Dedifferentiated amniotic fluid mesenchymal stem cell (primary cell): Measurements from ENCODE around the gene KCNMA1.
"Not testable (repeated sequence)": the region's sequence is repeated elsewhere in the genome, so short reads cannot be mapped to it uniquely, and the experiment has no call there.

Source experiments
- DNase-seq: peaks from one replicate; pipeline ENCODE4 v3.0.0-alpha.2; 2016; ENCODE audit errors: extremely low spot score

The KCNMA1 gene

GRCh38 chr10:77637532-77638320 is at the start of gene KCNMA1:
TSS of gene KCNMA1 (minus strand) at chr10:77637808.
- DNase-seq, result peak; percentile 36

GRCh38 chr10:77686650-77687417 is 49.2 kb upstream of the KCNMA1 start:
- DNase-seq, result no peak

- no peak for DNase-seq
Measured at GRCh38 chr10:77686096-77686495, 48.5 kb upstream of the KCNMA1 start.

DNA sequence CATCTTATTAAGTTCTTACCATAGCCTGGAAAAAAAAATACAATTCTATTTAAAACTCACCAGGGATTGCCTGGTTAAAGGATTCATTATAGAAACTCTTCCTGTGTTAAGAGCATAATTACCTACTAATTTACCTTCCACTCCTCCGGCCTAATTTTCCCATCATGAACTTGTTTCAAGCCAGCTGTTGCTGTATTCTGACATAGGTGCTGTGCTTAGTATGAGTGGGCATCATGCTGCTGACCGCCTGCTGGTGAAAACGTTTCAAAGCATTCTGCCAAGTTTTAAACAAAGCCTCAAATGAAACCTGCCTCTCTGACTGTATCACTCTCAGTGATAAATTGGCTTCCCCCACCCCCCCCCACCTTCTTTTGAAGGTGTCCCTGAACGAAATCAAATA is 47.8 kb upstream of the KCNMA1 start:
- DNase-seq, result no peak

DNA sequence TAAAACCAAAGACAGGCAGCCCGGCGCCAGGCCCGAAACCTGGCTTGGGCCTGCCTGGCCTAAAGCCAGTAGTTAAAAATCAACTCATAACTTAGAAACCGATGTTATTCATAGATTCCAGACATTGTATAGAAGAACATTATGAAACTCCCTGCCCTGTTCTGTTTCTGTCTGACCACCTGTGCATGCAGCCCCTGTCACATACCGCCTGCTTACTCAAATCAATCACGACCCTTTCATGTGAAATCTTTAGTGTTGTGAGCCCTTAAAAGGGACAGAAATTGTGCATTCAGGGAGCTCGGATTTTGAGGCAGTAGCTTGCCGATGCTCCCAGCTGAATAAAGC is 45.5 kb upstream of the KCNMA1 start:
- not testable (repeated sequence) for DNase-seq

DNA sequence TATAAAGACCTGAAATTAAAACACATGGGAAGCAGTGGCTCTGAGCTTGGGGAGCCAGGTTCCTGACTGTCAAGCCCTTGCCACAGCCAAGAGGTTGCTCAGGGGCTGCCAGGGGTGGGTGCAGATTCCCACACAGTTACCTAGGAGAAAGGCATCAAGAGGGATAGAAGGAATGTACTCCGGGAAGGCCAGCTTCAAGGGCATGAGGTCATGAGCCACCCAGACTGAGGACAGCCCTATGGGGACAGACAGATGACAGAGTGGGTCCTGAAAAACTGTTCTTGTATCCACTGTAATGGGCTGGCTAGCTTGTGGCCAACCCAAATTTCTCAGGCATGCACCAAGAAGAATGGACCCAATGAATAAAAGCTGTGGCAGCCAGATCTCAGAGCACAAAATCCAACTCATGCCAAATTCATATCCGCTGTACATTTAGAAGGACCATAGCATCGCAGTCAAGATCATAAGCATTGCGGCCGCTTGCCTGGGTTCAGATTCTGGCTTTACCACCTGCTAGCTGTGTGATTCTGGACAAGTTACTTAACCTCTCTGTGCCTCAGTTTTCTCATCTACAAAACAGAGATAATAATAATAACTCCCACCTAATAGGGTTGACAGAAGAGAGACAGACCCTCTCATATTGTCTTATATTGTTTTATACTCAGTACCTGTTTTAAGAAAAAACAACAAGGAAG is 44.9 kb upstream of the KCNMA1 start:
- DNase-seq, result no peak

GRCh38 chr10:77681839-77682238 is 44.2 kb upstream of the KCNMA1 start:
- DNase-seq, result no peak

GRCh38 chr10:77680811-77681210 is 43.2 kb upstream of the KCNMA1 start:
- DNase-seq, result no peak

- no peak for DNase-seq
Measured at GRCh38 chr10:77680065-77680464, 42.5 kb upstream of the KCNMA1 start.

- DNase-seq, result no peak
Measured at GRCh38 chr10:77679217-77679616, 41.6 kb upstream of the KCNMA1 start.

- DNase-seq, result no peak
Measured at GRCh38 chr10:77678146-77678545, 40.5 kb upstream of the KCNMA1 start.

DNA sequence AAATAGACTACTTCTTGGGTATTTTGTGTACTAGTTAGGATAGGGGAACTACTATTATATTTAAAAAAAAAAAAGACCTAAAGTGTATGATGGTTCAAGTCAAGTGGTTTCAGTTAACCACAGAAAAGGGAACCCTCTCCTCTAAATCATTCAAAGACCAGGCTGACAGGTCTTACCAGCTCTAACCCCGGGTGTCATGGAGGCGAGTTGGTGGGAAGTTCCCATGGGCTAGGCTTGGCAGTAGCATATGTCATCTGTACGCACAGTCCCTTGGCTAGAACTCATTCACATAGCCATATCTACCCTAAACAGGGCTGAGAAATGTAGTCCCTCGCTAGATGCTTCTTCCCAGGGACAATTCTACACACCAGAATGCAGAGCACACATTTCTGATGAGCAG is 37.7 kb upstream of the KCNMA1 start:
- DNase-seq, result no peak

- DNase-seq, result no peak
Measured at GRCh38 chr10:77673515-77674140, 36.0 kb upstream of the KCNMA1 start.

GRCh38 chr10:77673101-77673500 is 35.5 kb upstream of the KCNMA1 start:
- no peak for DNase-seq

DNA sequence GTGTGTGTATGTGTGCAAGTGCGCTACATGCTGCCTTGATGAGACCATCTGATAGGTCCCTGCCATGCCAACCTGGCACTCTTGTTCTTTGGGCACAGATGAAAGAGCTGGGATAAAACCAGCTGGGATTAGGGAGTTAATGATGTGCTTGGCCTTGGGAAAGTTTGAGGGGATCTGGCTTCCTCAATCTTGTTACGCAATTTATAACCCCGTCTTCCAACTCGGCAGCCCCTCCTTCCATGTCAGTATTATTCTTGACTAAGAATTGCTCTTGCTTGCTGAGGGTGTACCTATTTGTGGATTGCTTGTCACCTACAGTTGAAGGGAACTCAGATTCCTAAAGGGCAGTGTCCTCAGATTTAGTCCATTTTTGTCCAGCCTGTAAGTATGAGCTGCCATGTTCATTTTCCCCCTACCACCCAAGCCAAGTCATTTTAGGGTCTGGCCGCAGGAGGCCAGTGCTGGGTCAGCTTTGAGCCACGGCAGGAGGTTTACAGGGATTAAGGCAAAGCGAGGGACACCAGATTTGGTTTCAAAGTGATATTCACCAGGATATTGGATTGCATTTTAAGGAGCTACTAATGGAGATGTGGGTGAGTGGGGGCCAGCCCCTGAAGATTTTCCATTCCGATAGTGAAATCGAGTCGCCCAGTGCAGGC is 34.1 kb upstream of the KCNMA1 start:
- no peak for DNase-seq

DNA sequence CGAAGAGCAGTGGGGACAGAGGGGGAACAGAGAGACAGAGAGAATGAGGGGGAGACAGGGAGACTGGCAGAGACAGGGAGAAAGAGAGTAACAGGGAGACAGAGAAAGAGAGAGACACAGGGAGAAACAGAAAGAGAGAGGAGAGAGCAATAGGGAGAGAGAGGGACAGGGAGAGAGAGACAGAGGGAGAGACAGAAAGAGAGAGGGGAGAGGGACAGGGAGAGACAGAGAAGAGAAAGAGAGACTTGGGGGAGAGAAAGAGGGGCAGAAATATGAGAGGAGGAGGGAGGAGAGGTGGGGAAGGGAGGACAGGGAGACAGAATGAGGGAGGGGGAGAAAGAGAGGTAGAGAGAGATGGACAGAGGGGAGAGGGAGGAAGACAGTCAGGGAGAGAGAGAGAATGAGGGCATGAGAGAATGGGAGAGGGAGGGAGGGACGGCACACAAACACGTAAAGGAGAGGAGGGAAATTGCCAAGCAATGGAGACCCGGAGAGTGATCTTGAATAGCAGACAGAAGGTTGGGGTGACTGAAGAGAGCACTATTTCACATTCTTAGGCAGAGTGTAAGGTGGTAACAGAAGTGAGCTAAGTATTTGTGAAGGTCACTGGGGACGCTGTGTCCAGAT is 33.3 kb upstream of the KCNMA1 start:
- DNase-seq, result no peak

DNA sequence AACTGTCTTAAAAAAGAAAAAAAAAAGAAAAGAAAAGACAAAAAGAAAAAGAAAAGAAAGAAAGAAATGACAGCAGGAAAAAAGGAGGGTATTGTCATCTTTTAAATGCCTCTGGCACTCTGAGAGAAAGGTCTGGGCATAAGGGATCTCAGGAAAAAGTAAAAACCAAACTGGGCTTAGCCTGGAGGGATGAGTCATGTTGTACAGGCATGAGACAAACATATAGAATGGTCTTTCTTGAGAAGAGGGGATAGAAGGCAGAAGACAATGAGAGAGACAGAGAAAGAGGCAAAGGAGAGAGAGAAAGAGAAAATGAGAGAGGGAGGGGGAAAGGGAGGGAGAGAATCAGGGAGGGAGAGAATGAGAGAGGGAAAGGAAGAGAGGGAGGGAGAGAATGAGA is 32.3 kb upstream of the KCNMA1 start:
- no peak for DNase-seq

GRCh38 chr10:77667426-77668324 is 30.1 kb upstream of the KCNMA1 start:
- DNase-seq, result no peak

DNA sequence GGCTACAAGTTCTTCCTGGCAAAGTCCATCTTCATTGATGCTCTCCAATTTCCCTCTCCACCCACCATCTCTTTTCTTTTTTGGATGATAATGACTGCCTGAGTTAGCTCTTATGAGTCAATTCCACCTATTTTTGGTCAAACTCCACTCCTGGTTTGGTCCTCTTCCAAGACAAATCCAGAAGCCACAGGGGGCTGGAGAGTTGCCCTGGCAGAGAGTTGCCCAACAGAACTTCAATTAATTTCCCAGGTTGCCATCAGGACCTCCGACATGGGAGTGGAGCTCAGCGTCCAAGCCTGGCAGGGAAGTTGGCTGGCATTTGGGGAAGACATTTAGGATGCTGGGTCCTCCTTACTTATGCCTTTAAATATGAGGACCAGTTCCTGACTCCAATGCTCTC is 29.2 kb upstream of the KCNMA1 start:
- DNase-seq, result no peak

- no peak for DNase-seq
Measured at GRCh38 chr10:77664696-77665095, 27.1 kb upstream of the KCNMA1 start.
